OCI-LY7 (cell line): Measurements from ENCODE around the gene LRRC8D. TPM values are rescaled to one million over a fixed set of nuclear protein-coding genes. Genes with fewer than 3 reads are reported as not detected.

ENCODE experiments used
- BruUV-seq: library from RNA; stranded (reverse); fragments of 400-500 nt; replicated peaks from 2 replicates; lab custom pipeline; 2021; lab: Mats Ljungman, UMichigan
- CTCF ChIA-PET: fragments of 300-600 bp; sonication (Branson Sonifier 250); formaldehyde crosslinking; loops from one replicate; lab custom pipeline; 2022; ENCODE audit warnings: antibody characterized with exemption; ENCODE audit not compliant: unreplicated experiment; lab: Charles Lee
- POLR2A ChIA-PET: fragments of 300-600 bp; sonication (Branson Sonifier 250); formaldehyde crosslinking; loops from one replicate; lab custom pipeline; 2022; ENCODE audit warnings: antibody characterized with exemption; lab: Charles Lee
- DNase-seq: peaks from one replicate; pipeline ENCODE4 v3.0.0-alpha.2; 2015; ENCODE audit warnings: low spot score
- H2AFZ ChIP-seq: fragments of 200-600 bp; sonication (generic), shearing (Covaris generic); 2 replicates; pipeline ENCODE4 v1.6.1; 2014; ENCODE audit warnings: mild to moderate bottlenecking, antibody characterized with exemption, low read length, moderate library complexity
- H3K27ac ChIP-seq: fragments of 200-600 bp; sonication (generic); 2 replicates; pipeline ENCODE4 v1.5.1; 2014; ENCODE audit warnings: mixed run types, low read depth, mild to moderate bottlenecking, moderate library complexity, low read length, inconsistent platforms; ENCODE audit not compliant: poor library complexity, severe bottlenecking
- H3K36me3 ChIP-seq: fragments of 200-600 bp; sonication (generic); 2 replicates; pipeline ENCODE4 v1.6.1; 2014; ENCODE audit warnings: mild to moderate bottlenecking, antibody characterized with exemption, low read length, moderate library complexity, mixed read lengths; ENCODE audit not compliant: insufficient read depth
- H3K4me1 ChIP-seq: fragments of 200-600 bp; sonication (generic); 2 replicates; pipeline ENCODE4 v1.5.1; 2014; ENCODE audit warnings: mild to moderate bottlenecking, low read length; ENCODE audit not compliant: insufficient read depth, poor library complexity, severe bottlenecking
- H3K4me2 ChIP-seq: fragments of 200-600 bp; sonication (generic); 2 replicates; pipeline ENCODE4 v1.6.1; 2014; ENCODE audit warnings: mild to moderate bottlenecking, low read length
- H3K4me3 ChIP-seq: fragments of 200-600 bp; sonication (generic); 2 replicates; pipeline ENCODE4 v1.5.1; 2014; ENCODE audit warnings: mild to moderate bottlenecking, low read depth, low read length; ENCODE audit not compliant: poor library complexity, severe bottlenecking
- H3K79me2 ChIP-seq: fragments of 200-600 bp; sonication (generic); 2 replicates; pipeline ENCODE4 v1.6.1; 2016; ENCODE audit warnings: low read depth, mild to moderate bottlenecking, low read length, moderate library complexity, mixed read lengths; ENCODE audit not compliant: insufficient read depth
- H3K9me2 ChIP-seq: fragments of 200-600 bp; sonication (generic); 2 replicates; pipeline ENCODE4 v1.6.1; 2016; ENCODE audit warnings: mild to moderate bottlenecking, low read length, mixed read lengths; ENCODE audit not compliant: insufficient read depth
- H3K9me3 ChIP-seq: fragments of 200-600 bp; sonication (generic); 2 replicates; pipeline ENCODE4 v1.6.1; 2014; ENCODE audit warnings: mild to moderate bottlenecking, mixed run types, low read length, mixed read lengths
- H4K20me1 ChIP-seq: fragments of 200-600 bp; sonication (generic); 2 replicates; pipeline ENCODE4 v1.6.1; 2014; ENCODE audit warnings: mild to moderate bottlenecking, antibody characterized with exemption, low read length, moderate library complexity, mixed read lengths; ENCODE audit not compliant: insufficient read depth
- EZH2phosphoT487 ChIP-seq: fragments of 200-600 bp; sonication (generic); IDR thresholded peaks from 2 replicates; pipeline ENCODE4 v1.6.1; 2018; ENCODE audit warnings: low read depth, borderline replicate concordance, mild to moderate bottlenecking, mixed run types, antibody characterized with exemption, low read length, moderate library complexity, mixed read lengths
- intact Hi-C: fragments of 100-400 bp; cut with micrococcal nuclease; formaldehyde crosslinking; loops from one replicate; pipeline ENCODE4 v1.10.0; 2022; ENCODE audit not compliant: unreplicated experiment
- total RNA-seq, 2 experiments: library from RNA; depleted of rRNA in 1 of 2; stranded (reverse); fragments of >200 nt in 1 of 2; shearing (Covaris generic) in 1 of 2; gene quantifications; 2 replicates each; pipeline ENCODE4 v1.2.3, GENCODE V29; 2014 to 2022
- TF ChIP-seq, protein P1 (sequence below): fragments of 200-600 bp; sonication (generic); conservative IDR thresholded peaks from 2 replicates; pipeline ENCODE4 v1.5.1; 2014; ENCODE audit warnings: mild to moderate bottlenecking, antibody characterized with exemption, low read length, moderate library complexity, mixed read lengths

LRRC8D gene
- total RNA-seq, 2 experiments from 2014 or later: 23.8 to 37.1 TPM

- Histone ChIP-seq H2AFZ (no peak overlapping the region), H3K27ac (no peak overlapping the region), H3K9me3 (no peaks in the 10 kb centered on the region), H3K4me1 (peaks cover 8% of the 10 kb centered on the region), H3K36me3 (no peaks in the 10 kb centered on the region), H3K4me2 (no peak overlapping the region), H4K20me1 (no peaks in the 10 kb centered on the region), H3K9me2 (no peaks in the 10 kb centered on the region), H3K79me2 (no peaks in the 10 kb centered on the region), H3K4me3 (no peak overlapping the region)
- TF ChIP-seq, protein P1, sequence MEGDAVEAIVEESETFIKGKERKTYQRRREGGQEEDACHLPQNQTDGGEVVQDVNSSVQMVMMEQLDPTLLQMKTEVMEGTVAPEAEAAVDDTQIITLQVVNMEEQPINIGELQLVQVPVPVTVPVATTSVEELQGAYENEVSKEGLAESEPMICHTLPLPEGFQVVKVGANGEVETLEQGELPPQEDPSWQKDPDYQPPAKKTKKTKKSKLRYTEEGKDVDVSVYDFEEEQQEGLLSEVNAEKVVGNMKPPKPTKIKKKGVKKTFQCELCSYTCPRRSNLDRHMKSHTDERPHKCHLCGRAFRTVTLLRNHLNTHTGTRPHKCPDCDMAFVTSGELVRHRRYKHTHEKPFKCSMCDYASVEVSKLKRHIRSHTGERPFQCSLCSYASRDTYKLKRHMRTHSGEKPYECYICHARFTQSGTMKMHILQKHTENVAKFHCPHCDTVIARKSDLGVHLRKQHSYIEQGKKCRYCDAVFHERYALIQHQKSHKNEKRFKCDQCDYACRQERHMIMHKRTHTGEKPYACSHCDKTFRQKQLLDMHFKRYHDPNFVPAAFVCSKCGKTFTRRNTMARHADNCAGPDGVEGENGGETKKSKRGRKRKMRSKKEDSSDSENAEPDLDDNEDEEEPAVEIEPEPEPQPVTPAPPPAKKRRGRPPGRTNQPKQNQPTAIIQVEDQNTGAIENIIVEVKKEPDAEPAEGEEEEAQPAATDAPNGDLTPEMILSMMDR: no peak
- no peak for TF ChIP-seq EZH2phosphoT487
- intact Hi-C loops: no loop called here
- BruUV-seq: no TSS peak
- ChIA-PET CTCF (no interaction called here), POLR2A (interaction anchor here (2.5 kb wide), 1 partner anchor 16 kb away, joined by 14 read pairs; no protein-coding TSS in a partner anchor)
- DNase-seq: no peak
These were observed 141.4 kb downstream of the LRRC8D start for GRCh38 chr1:89962024-89962741.

DNA sequence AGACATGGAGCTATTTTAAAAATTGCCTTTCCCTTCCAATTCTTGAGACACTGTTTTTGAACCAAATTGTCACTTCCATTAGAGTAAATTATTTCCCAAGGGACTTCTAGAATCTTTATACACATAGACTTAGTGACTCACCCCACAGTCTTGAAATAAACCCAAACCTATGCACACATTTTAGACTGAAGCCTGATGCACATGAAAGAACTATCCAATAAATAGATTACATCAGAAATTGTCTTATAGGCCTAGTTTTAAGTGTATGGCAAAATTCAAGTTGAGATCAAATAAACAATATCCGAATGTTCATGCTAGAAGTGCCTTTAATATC, 141.9 kb downstream of the LRRC8D start:
- H3K9me3 ChIP-seq: no peaks in the 10 kb centered on the region
- DNase-seq: no peak
- H4K20me1 ChIP-seq: no peaks in the 10 kb centered on the region
- no peak overlapping the region for H2AFZ ChIP-seq
- intact Hi-C loops: no loop called here
- H3K79me2 ChIP-seq: no peaks in the 10 kb centered on the region
- peaks cover 8% of the 10 kb centered on the region for H3K4me1 ChIP-seq
- no peaks in the 10 kb centered on the region for H3K36me3 ChIP-seq
- ChIA-PET POLR2A (interaction anchor here (1.0 to 2.5 kb wide), 2 partner anchors 15 to 166 kb away, joined by 3 to 14 read pairs; no protein-coding TSS in a partner anchor), CTCF (no interaction called here)
- TF ChIP-seq, protein P1: no peak
- TF ChIP-seq EZH2phosphoT487: no peak
- no peaks in the 10 kb centered on the region for H3K9me2 ChIP-seq
- BruUV-seq: no TSS peak
- no peak overlapping the region for H3K4me3 ChIP-seq
- no peak overlapping the region for H3K27ac ChIP-seq
- H3K4me2 ChIP-seq: no peak overlapping the region

GRCh38 chr1:89965193-89965768, 144.4 kb downstream of the LRRC8D start:
- intact Hi-C loops: no loop called here

More at GRCh38 chr1:89965193-89965768, 144.4 kb downstream of the LRRC8D start:
- peaks cover 8% of the 10 kb centered on the region for H3K4me1 ChIP-seq
- DNase-seq: no peak
- no peaks in the 10 kb centered on the region for H3K9me3 ChIP-seq
- no peaks in the 10 kb centered on the region for H4K20me1 ChIP-seq
- TF ChIP-seq, protein P1: no peak
- TF ChIP-seq EZH2phosphoT487: no peak
- ChIA-PET CTCF (interaction anchor here (0.5 kb wide), 1 partner anchor 361 kb away, joined by 3 read pairs; no protein-coding TSS in a partner anchor), POLR2A (interaction anchor here (0.5 to 0.8 kb wide), 6 partner anchors 10 to 335 kb away, joined by 3 to 7 read pairs (median 3); no protein-coding TSS in a partner anchor)
- no TSS peak for BruUV-seq
- no peak overlapping the region for H3K4me2 ChIP-seq
- H3K27ac ChIP-seq: no peak overlapping the region
- no peaks in the 10 kb centered on the region for H3K79me2 ChIP-seq
- H3K4me3 ChIP-seq: no peak overlapping the region
- H3K9me2 ChIP-seq: no peaks in the 10 kb centered on the region
- no peak overlapping the region for H2AFZ ChIP-seq
- H3K36me3 ChIP-seq: no peaks in the 10 kb centered on the region
